ENCODE measurements around the gene CCDC13.
"Not testable (repeated sequence)": the region's sequence is repeated elsewhere in the genome, so short reads cannot be mapped to it uniquely, and the experiment has no call there.

The CCDC13 gene, protein sequence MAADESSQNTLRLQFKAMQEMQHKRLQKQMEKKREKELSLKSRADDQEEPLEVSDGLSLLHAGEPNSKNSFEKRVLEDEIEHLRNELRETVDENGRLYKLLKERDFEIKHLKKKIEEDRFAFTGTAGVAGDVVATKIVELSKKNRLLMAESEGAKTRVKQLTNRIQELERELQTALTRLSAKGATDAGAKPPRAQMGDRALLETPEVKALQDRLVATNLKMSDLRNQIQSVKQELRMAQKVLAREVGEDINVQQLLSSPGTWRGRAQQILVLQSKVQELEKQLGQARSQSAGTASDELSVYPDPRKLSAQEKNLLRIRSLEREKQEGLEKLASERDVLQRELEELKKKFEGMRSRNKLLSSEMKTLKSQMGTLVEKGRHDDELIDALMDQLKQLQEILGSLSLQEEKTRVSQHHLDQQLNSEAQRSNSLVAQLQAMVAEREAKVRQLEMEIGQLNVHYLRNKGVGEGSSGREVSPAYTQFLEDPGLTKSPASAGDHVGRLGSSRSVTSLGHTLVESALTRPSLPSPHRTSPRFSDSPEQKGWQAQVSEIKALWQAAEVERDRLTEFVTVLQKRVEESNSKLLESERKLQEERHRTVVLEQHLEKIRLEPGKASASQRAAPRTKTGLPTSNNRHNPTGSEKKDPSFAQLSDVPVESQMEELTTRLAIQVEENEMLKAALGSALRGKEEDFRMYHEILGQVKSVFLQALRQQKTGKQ

DNA sequence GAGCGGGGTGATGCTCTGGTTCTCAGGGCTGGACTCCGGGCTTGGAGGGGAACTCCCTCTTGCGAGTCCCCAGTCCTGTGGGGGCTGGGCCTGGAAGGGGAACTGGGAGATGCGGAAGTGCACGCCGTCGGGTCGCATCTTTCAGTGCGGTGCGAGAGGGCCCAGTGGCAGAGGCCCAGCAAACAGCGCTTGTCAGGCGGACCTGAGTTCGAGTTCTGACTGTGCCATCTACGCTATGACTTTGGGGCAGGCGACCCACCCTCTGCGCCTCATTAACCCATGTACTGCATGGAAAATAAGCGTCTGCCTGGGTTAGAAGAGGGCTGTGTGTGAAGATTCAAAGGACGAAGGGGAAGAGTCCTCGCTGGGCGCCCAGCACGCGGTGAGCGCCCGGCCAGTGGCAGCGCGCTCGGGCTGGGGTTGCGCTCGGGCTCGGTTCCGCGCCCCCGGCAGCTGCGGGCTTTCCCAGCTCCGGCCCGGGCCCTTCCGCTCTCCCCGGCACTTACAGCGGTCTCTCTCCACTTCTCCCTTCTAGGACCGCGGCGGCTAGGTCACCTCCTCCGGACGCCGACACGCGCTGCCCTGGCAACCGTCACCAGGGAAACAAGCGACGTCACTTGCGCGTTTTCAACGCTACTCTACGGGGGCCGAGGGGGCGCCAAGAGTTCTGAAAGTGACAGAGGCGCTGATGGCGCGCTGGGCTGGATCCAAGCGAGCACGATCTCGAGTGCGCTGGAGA, at the start of gene CCDC13:
CCDC13 (minus strand) TSS at position 584 of the 739 bp plus-strand sequence. CDS start 14,908 bp downstream, outside the sequence.
- peak; percentile 96 for DNase-seq

DNA sequence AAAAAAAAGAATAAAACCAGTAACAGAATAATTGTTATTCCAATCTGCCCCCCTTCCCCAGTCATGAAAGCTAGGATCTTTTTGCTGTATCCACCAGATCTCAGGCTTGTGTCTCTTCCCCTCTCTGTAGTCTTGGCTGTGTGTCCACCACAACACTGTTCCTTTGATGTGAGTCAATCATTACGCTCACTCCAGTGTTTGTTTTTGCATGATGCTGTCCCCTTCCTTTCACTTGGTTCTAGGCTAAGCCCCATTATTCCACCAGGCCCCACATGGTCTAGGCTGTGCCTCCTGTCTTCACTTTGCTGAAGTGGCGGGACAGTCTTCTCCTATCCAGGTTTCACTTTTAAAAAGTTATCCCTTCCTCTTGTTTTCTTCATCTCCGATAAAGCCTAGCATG, 49.8 kb upstream of the CCDC13 start:
- DNase-seq: no peak

DNA sequence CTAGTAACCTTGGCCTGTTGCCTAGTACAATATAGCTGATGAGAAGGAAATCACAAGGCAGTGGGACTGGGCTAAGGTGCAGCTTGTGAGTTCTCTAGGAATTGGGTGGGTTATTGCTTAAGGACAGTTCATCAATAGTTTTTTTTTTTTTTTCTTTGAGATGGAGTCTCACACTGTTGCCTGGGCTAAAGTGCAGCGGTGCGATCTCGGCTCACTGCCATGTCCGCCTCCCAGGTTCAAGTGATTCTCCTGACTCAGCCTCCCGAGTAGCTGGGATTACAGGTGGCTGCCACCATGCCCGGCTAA, 47.6 kb upstream of the CCDC13 start:
- DNase-seq: no peak

DNA sequence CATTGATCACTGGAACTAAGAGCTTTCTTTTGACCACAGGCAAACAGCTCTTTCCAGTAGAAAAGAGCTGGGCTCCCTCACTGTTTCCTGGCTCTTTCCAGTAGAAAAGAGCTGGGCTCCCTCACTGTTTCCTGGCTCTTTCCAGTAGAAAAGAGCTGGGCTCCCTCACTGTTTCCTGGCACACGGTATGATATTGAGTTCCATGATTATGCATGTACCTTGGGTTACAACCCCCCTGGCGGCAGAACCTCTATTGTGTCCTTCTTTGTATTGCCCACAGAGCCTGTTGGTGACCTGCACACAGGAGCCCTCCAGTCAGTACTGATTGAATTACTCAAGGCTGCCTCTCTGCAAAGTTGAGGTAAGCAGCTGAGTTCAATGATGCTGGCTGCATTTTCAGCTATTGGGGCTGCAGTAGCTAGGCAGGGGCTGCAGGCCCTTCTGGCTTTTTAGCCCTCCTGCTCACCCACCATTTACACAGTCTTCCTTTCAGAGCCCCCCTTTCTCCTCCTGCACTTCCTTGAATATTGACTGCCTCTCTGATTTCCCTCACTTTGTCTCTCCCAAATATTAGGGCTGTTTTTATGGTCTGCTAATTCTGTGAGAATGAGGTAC, 46.4 kb upstream of the CCDC13 start:
- no peak for DNase-seq

DNA sequence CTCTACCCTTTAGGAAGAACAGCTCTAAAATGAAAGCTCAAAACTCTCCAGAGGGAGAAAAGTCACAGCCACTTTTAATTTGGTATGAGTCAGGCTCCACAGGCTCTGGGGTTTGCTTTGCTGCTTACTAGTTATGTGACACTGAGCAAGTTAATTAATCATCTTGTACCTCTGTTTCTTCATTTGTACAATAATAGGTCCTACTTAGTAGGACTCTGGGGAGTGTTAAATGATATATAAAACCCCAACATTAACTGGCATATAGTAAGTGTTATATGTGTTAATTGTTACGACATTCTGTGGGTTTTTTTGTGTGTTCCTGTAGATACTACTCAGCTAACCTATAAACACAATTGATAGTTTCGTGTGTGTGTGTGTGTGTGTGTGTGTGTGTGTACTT, 42.8 kb upstream of the CCDC13 start:
- DNase-seq: no peak

DNA sequence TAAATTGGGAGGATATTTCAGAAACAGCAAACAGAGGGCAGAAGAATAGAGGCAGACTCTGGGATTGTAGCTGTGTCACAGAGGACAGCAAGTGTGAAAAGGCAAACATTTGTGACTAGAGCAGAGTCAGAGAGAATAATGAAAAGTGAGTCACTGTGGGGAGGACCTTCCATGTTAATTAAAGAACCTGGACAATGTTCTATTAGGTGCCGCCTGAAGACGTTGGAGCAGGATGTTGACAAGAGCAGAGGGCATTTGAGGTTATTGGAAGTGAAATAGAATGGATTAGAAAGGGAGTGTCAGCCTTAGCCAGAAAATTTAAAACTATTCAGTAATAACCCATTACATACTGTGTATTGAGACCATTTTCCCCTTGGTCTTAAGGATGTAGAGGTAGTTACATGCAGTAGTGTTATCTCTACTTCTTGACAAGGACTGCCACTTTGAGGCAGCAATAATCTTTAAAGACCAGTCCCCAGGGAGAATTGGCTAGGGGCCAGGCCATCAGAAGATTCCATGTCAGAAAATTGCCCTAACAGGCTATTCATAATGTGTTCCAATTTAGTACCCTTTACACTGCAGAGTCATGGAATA, 42.0 kb upstream of the CCDC13 start:
- DNase-seq: no peak

DNA sequence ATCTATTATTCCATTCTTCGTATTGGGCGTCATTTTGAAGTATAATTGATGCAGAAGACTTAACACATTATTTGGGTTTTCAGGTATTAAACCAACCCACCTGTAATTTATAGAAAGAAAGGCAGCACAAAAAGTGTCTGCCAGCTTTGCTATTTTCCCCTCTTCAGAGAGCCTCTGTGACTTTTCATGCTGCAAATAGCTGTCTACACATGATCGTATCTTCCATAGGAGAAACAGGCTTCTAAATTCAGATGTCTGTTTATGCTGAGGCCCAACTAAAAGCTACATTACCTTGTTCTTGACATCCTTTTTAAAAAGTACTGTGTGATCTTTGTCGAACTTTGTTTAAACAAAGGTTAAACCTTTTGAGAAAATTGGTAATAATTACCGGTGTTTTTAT, 41.2 kb upstream of the CCDC13 start:
- no peak for DNase-seq

DNA sequence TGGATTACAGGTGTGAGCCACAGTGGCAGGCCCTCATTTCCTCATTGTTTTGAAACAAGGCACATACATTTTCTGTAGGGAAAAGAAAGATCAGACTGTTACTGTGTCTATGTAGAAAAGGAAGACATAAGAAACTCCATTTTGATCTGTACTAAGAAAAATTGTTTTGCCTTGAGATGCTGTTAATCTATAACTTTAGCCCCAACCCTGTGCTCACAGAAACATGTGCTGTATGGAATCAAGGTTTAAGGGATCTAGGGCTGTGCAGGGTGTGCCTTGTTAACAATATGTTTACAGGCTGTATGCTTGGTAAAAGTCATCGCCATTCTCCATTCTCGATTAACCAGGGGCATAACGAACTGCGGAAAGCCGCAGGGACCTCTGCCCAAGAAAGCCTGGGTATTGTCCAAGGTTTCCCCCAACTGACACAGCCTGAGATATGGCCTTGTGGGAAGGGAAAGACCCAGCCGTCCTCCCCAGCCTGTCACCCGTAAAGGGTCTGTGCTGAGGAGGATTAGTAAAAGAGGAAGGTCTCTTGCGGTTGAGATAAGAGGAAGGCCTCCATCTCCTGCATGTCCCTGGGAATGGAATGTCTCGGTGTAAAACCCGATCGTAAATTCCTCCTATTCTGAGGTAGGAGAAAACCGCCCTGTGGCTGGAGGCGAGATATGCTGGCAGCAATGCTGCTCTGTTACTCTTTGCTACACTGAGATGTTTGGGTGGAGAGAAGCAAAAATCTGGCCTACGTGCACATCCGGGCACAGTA, 38.2 kb upstream of the CCDC13 start:
- DNase-seq: not testable (repeated sequence)

DNA sequence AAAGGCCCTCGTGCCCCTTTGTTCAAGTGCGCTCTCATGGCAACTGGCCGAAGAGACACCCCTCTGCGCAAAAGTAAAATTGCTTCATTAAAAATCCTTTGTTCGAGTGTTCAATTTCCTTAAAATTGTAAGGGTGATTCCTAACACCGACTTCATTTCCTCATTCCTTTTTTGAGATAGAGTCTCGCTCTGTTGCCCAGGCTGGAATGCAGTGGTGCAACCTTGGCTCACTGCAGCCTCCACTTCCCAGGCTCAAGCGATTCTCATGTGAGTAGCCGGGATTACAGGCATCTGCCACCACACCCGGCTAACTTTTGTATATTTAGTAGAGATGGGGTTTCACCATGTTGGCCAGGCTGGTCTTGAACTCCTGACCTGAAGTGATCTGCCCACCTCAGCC, 37.7 kb upstream of the CCDC13 start:
- DNase-seq: not testable (repeated sequence)

DNA sequence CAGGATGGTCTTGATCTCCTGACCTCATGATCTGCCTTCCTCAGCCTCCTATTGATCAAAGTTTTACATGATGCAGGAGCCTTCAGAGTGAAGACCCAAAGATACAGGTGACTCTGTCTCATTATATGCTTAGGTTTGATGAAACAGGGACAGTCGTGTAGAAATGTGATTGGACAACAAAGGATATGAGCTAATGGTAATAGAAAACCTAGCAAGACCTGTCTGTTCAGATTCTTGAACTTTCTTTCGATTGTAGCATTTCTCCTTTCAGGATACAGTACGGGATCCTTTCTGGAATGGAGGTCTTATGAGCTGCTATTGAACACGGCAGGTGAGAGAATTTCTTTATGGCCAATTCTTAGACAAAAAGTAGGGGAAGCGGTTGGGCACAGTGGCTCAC, 36.1 kb upstream of the CCDC13 start, which contains the start of gene ACKR2:
ACKR2 (plus strand) TSS at position 244 of the 400 bp plus-strand sequence. CDS start 55,058 bp downstream, outside the sequence.
- DNase-seq: no peak

DNA sequence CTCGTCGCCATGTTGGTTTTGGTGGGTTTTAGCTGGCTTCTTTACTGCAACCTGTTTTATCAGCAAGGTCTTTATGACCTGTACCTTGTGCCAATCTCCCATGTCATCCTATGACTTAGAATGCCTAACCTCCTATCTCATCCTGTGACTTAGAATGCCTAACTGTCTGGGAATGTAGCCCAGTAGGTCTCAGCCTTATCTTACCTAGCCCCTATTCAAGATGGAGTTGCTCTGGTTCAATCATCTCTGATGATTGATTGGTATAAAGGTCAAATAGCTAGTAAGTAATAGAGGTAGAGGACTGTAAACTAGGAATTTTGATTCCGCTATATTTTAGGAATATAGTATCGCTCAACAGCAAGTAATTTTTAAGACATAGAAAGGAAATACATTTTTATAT, 34.9 kb upstream of the CCDC13 start:
- no peak for DNase-seq

DNA sequence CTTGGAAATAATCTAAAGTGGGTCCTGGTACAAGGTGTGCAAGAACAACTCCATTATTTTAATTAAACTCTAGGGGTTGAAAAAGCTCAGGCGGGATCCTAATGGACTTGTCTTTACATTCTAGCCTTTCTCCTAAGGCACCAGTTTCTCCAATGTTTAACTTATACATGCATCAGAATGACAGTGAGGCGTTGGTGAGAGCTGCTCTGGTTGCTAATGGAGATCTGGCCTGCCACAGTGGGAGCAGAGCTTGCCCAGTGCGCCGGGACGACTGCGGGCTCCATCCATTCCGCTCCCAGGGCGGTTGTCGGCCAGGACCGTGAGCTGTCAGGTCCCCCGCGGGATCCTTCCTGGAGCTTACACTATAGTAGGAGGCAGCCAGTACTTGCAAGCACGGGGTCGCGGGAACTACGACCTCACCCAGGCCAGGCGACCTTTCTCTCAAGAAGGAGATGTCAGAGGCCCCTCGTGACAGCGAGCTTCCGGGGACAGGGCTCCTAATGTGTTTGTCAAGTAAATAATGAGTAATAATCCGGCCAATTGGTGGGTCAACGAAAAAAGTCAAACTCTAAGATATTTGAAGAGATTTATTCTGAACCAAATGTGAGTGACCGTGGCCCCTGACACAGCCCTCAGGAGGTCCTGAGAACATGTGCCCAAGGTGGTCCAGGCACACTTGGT, 32.2 kb upstream of the CCDC13 start:
- no peak for DNase-seq

DNA sequence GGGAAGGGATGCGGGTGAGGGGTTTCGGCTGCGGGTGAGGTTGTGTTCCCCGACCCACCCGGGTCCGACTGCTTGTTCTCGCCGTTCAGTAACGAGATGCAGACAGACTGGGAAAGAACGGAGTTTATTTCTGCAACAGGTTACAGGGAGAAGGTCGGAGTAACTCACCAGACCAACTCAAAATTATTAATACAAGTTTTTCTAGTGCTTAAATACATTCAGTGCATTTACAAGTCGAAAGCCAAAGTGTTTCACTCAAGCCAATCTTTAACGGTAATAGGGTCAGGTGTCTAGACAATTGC, 31.7 kb upstream of the CCDC13 start:
- DNase-seq: no peak

DNA sequence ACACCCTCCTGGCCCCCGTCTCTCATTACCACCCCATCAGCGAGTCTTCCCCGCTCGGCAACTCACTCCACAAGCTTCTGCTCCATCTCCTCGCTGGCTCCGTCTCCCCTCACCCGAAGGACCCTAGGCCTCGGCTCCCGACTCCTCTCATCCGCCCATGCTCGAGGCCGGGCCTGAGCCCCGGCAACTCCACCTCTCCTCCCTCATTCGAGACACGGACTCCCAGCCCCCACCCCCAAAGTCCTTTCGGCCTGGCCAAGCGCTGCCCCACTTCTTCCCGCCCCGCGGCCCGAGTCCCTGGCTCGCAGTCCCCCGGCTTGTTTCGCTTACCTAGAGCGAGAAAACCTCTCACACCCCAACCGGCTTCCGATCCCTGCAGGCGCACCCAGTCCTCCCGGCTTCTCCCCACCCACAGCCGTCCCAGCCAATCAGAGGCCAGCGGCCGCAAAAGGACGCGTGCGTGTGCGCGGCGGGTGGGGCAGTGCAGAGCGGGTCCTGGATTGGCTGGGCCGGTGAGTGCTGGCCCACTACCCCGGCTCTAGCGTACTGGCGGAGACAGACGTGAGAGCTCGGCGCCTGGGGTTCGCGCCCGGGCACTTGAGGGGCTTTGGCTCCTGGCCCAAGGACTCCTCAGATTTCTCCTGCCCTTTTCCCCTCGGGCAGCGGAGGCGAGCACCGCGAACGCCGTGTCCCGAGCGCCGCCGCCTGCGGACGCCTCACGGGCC, 31.2 kb upstream of the CCDC13 start, which contains the start of gene HIGD1A:
HIGD1A (minus strand) TSS at position 385 of the 725 bp plus-strand sequence. CDS start 10,237 bp downstream, outside the sequence.
- peak; percentile 94 for DNase-seq

DNA sequence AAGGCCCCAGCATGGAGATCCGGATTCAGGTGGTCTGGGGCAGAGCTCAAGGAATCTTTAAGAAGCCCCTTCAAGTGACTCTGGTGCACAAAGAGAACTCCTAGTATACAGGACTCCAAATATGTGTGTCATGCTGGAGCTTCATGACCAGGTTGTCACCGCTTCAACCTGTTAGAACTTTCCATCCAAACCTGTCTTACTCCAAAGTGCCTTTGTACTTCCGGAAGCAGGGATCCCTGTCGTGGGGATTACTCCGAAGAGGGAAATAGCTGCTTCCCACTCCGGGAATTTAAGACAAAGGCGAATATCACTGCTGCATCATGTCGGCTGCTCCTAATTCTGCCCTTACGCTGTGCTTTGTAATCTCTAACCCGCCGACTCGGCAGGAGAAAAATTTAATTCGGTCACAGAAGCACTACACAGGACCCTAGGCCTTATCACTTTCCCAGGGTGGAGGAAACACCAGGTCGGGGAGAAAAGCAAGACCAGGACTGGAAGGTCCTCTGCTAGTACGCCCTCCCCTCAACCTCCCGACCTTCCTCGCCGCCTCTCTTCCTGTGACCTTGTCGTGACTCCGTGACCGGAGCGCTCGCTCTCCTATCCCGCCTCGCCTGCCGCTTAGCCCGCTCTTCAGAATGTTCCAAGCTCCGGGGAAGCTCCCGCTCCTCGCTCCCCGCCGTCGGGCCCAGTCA, 30.5 kb upstream of the CCDC13 start:
- peak; percentile 70 for DNase-seq

DNA sequence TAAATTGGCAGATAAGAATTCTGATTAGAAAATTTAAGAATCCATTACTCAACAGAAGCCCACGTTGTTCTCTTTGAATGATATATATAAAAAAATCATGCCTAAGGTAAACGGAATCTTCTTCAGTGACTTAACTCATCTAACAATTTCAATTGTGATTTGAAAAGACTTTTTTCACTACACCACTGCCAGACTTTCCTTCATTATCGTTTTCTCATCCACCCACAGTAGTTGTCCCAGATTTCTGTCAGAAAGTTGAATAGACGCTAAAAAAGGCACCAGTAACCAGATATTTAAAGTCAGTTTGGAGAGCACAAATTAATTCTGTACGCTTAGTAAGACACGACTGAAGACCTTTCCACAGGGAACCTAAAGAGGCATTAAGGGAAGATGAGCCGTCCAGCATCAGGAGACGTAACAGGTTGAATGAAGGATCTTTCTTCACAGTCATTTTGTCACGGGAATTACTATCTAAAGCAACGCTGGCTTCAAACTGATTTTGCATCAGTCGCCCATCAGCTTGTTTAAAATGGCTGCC, 29.9 kb upstream of the CCDC13 start:
- DNase-seq: no peak

DNA sequence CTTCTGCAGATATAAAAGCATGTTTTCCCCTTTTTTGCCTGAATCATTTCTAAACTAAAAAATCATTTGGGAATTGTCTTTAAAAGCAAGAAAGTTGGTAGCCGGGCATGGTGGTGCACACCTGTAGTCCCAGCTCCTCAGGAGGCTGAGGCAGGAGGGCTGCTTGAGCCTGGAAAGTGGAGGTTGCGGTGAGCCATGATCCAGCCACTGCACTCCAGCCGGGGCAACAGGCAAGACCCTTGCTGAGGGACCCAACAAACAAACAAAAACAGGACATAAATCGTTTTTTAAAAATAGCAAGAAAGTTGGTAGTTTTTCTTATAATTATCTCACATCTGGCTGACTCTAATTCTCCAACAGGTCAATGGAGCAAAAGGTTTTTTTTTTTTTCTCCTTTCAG, 28.7 kb upstream of the CCDC13 start:
- no peak for DNase-seq

DNA sequence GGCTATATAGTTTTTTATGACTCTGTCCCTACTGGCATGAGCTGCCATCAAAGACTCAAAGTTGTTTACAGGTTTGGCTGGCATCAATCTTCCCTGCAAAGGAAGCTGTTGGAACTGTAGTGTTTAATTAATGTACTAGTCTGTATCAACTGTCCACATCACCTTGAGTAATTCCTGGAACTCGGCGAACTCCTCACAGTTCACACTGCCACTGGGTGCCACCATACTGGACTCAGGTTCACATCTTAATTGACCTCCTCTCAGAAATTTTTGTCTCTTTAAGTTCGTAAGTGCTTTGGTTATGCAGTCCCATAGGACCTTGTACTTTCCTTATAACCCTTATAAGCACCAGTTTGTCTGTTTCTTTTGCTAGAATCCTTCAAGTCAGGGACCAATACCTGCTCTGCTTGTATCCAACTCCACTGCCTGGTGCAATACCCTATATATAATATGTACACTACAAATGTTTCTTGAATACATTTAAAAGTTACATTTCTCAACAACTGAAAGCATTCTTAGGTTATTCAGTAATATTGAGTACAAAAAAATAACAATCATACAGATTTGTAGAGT, 28.1 kb upstream of the CCDC13 start:
- DNase-seq: no peak

DNA sequence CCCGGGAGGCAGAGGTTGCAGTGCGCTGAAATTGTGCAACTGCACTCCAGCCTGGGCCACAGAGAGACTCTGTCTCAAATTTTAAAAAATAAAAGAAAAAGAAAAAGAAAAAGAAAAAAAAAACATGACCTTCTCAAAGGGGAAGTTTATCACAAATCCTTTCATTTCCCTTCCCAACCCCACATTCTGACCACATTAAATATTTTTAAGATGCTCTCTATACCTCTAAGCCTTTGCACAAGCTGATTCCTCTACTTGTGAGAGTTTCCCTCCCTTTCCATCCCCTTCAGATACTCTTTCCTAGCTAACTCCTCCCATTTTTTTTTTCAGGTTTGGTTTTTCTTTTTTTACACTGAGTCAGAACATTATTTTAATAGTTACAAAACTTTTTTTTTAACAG, 27.2 kb upstream of the CCDC13 start:
- no peak for DNase-seq
